CD4-positive, alpha-beta T cell (primary cell): Measurements from ENCODE around the gene CCDC50. TPM values are rescaled to one million over a fixed set of nuclear protein-coding genes. Genes with fewer than 3 reads are reported as not detected.

Experiments
- ATAC-seq: fragments of 200-7000 bp; cut with Tn5 transposase; one replicate; pipeline ENCODE4 v1.10.0; 2022; ENCODE audit warnings: mild to moderate bottlenecking; ENCODE audit not compliant: poor library complexity
- CTCF ChIA-PET: fragments of 350-600 bp; sonication (Branson Sonifier 250); formaldehyde crosslinking; loops from one replicate; lab custom pipeline; 2021; ENCODE audit warnings: antibody characterized with exemption, inconsistent platforms; lab: Charles Lee
- POLR2A ChIA-PET: fragments of 350-600 bp; sonication (Branson Sonifier 250); formaldehyde crosslinking; loops from one replicate; lab custom pipeline; 2021; ENCODE audit warnings: antibody characterized with exemption, inconsistent platforms; lab: Charles Lee
- DNase-seq, 14 experiments: peaks; one replicate each; pipeline ENCODE4 v3.0.0-alpha.2; 2013 to 2020; ENCODE audit warnings: mixed read lengths in 2 of 14
- H3K27ac ChIP-seq, 2 donors: one replicate each; pipeline versions ENCODE4 v1.5.1 to v1.7.0; 2013; ENCODE audit warnings: low read length in 2 of 2, low read depth in 1 of 2, mild to moderate bottlenecking in 1 of 2
- H3K27me3 ChIP-seq, 2 experiments: 1 replicate in 1 of 2; 2 replicates in 1 of 2; pipeline versions ENCODE4 v1.6.1 to v1.7.0; 2013; ENCODE audit warnings: low read length in 2 of 2, control low read depth in 1 of 2, mild to moderate bottlenecking in 1 of 2, moderate library complexity in 1 of 2; ENCODE audit not compliant: insufficient read depth in 2 of 2, control insufficient read depth in 1 of 2
- H3K36me3 ChIP-seq: one replicate; pipeline ENCODE4 v1.6.1; 2013; ENCODE audit warnings: low read length, control low read depth; ENCODE audit not compliant: insufficient read depth
- H3K4me1 ChIP-seq: one replicate; pipeline ENCODE4 v1.6.1; 2013; ENCODE audit warnings: low read length, control low read depth; ENCODE audit not compliant: insufficient read depth
- H3K4me3 ChIP-seq: one replicate; pipeline ENCODE4 v1.5.1; 2013; ENCODE audit warnings: mild to moderate bottlenecking, low read length, moderate library complexity
- H3K9me3 ChIP-seq, 2 experiments: 1 replicate in 1 of 2; 2 replicates in 1 of 2; pipeline versions ENCODE4 v1.6.1 to v1.7.0; 2013; ENCODE audit warnings: low read length in 2 of 2, mild to moderate bottlenecking in 2 of 2, control low read depth in 1 of 2, moderate library complexity in 1 of 2; ENCODE audit not compliant: control insufficient read depth in 1 of 2, insufficient read depth in 1 of 2
- H3K27ac Mint-ChIP-seq: one replicate; pipeline ENCODE4 v1.8.0; 2020; ENCODE audit warnings: mixed read lengths
- H3K27me3 Mint-ChIP-seq: one replicate; pipeline ENCODE4 v1.8.0; 2021; ENCODE audit warnings: mixed read lengths
- H3K36me3 Mint-ChIP-seq: one replicate; pipeline ENCODE4 v1.8.0; 2021; ENCODE audit warnings: low read depth, mixed read lengths
- H3K4me1 Mint-ChIP-seq: one replicate; pipeline ENCODE4 v1.8.0; 2021; ENCODE audit warnings: low read depth, mixed read lengths
- H3K4me3 Mint-ChIP-seq: one replicate; pipeline ENCODE4 v1.8.0; 2020; ENCODE audit warnings: mild to moderate bottlenecking, mixed read lengths
- H3K9me3 Mint-ChIP-seq: one replicate; pipeline ENCODE4 v1.8.0; 2020; ENCODE audit warnings: mixed read lengths
- CTCF ChIP-seq: fragments of 200-600 bp; IDR thresholded peaks from one replicate; pipeline ENCODE4 v1.8.0; 2022; ENCODE audit warnings: antibody characterized with exemption, mild to moderate bottlenecking
- intact Hi-C, 2 experiments: fragments of 100-400 bp; cut with DNase I in 1 of 2; cut with micrococcal nuclease in 1 of 2; formaldehyde crosslinking; loops; one replicate each; pipeline versions ENCODE4 v1.15.1 to v1.9.0; 2023 to 2025; cut with DNase I, micrococcal nuclease
- total RNA-seq, 174 experiments: library from RNA in 2 of 174; stranded (reverse) in 2 of 174; gene quantifications; one replicate each; pipeline ENCODE4 v1.2.3 and lab custom pipeline; 2021 to 2026

Gene CCDC50
- total RNA-seq, 2 experiments from 2014 or later, result 16.7 to 16.8 TPM

GRCh38 chr3:191378142-191378812, 49.1 kb downstream of the CCDC50 start:
- H3K9me3 ChIP-seq, result no peaks in the 10 kb centered on the region
- ChIA-PET POLR2A (interaction anchor here (0.7 to 1.2 kb wide), 2 partner anchors 49 to 1660 kb away, joined by 3 read pairs; partner anchors contain the start of gene CCDC50), CTCF (no interaction called here)
- no peak for ATAC-seq
- Mint-ChIP-seq H3K36me3 (peaks cover 13% of the 10 kb centered on the region), H3K9me3 (no peaks in the 10 kb centered on the region), H3K4me1 (peaks cover 33% of the 10 kb centered on the region), H3K4me3 (no peak overlapping the region), H3K27ac (no peak overlapping the region), H3K27me3 (no peaks in the 10 kb centered on the region)
- H3K36me3 ChIP-seq, result no peaks in the 10 kb centered on the region
- H3K4me1 ChIP-seq, result no peaks in the 10 kb centered on the region
- intact Hi-C loops, result no loop called here
- no peak for TF ChIP-seq CTCF
- H3K27ac ChIP-seq, result no peak overlapping the region
- no peak for DNase-seq
- H3K27me3 ChIP-seq, result no peaks in the 10 kb centered on the region
- no peak overlapping the region for H3K4me3 ChIP-seq

- Mint-ChIP-seq H3K4me1 (peaks cover 33% of the 10 kb centered on the region), H3K4me3 (no peak overlapping the region), H3K36me3 (peaks cover 13% of the 10 kb centered on the region), H3K9me3 (no peaks in the 10 kb centered on the region), H3K27me3 (no peaks in the 10 kb centered on the region), H3K27ac (peak overlapping the region; percentile 16)
- Histone ChIP-seq H3K4me1 (no peaks in the 10 kb centered on the region), H3K9me3 (no peaks in the 10 kb centered on the region), H3K27ac (no peak overlapping the region), H3K4me3 (no peak overlapping the region), H3K27me3 (no peaks in the 10 kb centered on the region), H3K36me3 (no peaks in the 10 kb centered on the region)
- ATAC-seq, result peak; percentile 83
- TF ChIP-seq CTCF, result no peak
- intact Hi-C loops, result no loop called here
- ChIA-PET CTCF (no interaction called here), POLR2A (interaction anchor here (1.2 kb wide), 1 partner anchor 50 kb away, joined by 3 read pairs; the partner anchor contains the start of gene CCDC50)
- DNase-seq, result peak in 2 of 14 experiments; percentile 7 to 16
These were observed 50.3 kb downstream of the CCDC50 start for GRCh38 chr3:191379446-191379845.

- ChIA-PET POLR2A (no interaction called here), CTCF (no interaction called here)
- Mint-ChIP-seq H3K27ac (peak overlapping the region; percentile 16), H3K4me1 (peaks cover 33% of the 10 kb centered on the region), H3K27me3 (no peaks in the 10 kb centered on the region), H3K4me3 (no peak overlapping the region), H3K36me3 (peaks cover 13% of the 10 kb centered on the region), H3K9me3 (no peaks in the 10 kb centered on the region)
- TF ChIP-seq CTCF, result no peak
- intact Hi-C loops, result loop anchor here in 1 of 2 experiments (10.0 kb wide), 1 partner anchor 135 kb away; no protein-coding TSS in a partner anchor
- Histone ChIP-seq H3K27me3 (no peaks in the 10 kb centered on the region), H3K9me3 (no peaks in the 10 kb centered on the region), H3K4me1 (no peaks in the 10 kb centered on the region), H3K4me3 (no peak overlapping the region), H3K36me3 (no peaks in the 10 kb centered on the region), H3K27ac (no peak overlapping the region)
- no peak for ATAC-seq
- no peak for DNase-seq
These were observed 50.8 kb downstream of the CCDC50 start for GRCh38 chr3:191380001-191380400.
